C1 segment of cervical spinal cord (tissue), 14 donors: Measurements from ENCODE around the gene FBXO41.

ENCODE experiments used
- DNase-seq, 14 donors: peaks; one replicate each; lab custom pipeline; 2025; lab: John Stamatoyannopoulos, UW

The FBXO41 gene

GRCh38 chr2:73212448-73213176, 71.7 kb downstream of the FBXO41 start:
- peak in 11 of 14 donors; percentile 5 to 42 (median 25) for DNase-seq

- no peak for DNase-seq
Measured at GRCh38 chr2:73212098-73212447, 72.2 kb downstream of the FBXO41 start.

GRCh38 chr2:73210696-73211095, 73.6 kb downstream of the FBXO41 start:
- no peak for DNase-seq

- DNase-seq = no peak
Measured at GRCh38 chr2:73210019-73210418, 74.3 kb downstream of the FBXO41 start.

- no peak for DNase-seq
Measured at GRCh38 chr2:73208258-73208657, 76.0 kb downstream of the FBXO41 start.

GRCh38 chr2:73205611-73206010, 78.7 kb downstream of the FBXO41 start:
- DNase-seq = no peak
